Loucy (cell line): Measurements from ENCODE around the gene CYP27A1.

Source experiments
- EZH2phosphoT487 ChIP-seq: fragments of 200-600 bp; IDR thresholded peaks from 2 replicates; pipeline ENCODE4 v1.6.1; 2018; ENCODE audit warnings: antibody characterized with exemption, mild to moderate bottlenecking, moderate library complexity, borderline replicate concordance
- TF ChIP-seq, protein P1 (sequence below): fragments of 200-600 bp; sonication (generic); conservative IDR thresholded peaks from 2 replicates; pipeline ENCODE4 v1.5.1; 2014; ENCODE audit warnings: mild to moderate bottlenecking, antibody characterized with exemption, low read length

GRCh38 chr2:218736531-218736930 lies 45.4 kb upstream of the CYP27A1 start:
- TF ChIP-seq, protein P1, sequence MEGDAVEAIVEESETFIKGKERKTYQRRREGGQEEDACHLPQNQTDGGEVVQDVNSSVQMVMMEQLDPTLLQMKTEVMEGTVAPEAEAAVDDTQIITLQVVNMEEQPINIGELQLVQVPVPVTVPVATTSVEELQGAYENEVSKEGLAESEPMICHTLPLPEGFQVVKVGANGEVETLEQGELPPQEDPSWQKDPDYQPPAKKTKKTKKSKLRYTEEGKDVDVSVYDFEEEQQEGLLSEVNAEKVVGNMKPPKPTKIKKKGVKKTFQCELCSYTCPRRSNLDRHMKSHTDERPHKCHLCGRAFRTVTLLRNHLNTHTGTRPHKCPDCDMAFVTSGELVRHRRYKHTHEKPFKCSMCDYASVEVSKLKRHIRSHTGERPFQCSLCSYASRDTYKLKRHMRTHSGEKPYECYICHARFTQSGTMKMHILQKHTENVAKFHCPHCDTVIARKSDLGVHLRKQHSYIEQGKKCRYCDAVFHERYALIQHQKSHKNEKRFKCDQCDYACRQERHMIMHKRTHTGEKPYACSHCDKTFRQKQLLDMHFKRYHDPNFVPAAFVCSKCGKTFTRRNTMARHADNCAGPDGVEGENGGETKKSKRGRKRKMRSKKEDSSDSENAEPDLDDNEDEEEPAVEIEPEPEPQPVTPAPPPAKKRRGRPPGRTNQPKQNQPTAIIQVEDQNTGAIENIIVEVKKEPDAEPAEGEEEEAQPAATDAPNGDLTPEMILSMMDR = no peak
- no peak for TF ChIP-seq EZH2phosphoT487
